Activated CD4-positive, alpha-beta T cell treated with anti-CD3 and anti-CD28 coated beads, Interleukin-2, Interleukin-4, amounts not matched to agents 100 ng/mL and 50 ng/mL, durations not matched to agents 16 hours and 8 hours (primary cell): ENCODE data around the gene CCDC158.

Experiments used
- DNase-seq: peaks from one replicate; pipeline ENCODE4 v3.0.0-alpha.2; 2020; ENCODE audit warnings: low spot score

Gene CCDC158

GRCh38 chr4:76280488-76281441 is 140.2 kb downstream of the CCDC158 start:
- DNase-seq = no peak

GRCh38 chr4:76279462-76279861 is 141.5 kb downstream of the CCDC158 start:
- peak; percentile 24 for DNase-seq

- no peak for DNase-seq
These were observed 142.4 kb downstream of the CCDC158 start for GRCh38 chr4:76278583-76278982.

- no peak for DNase-seq
These were observed 143.3 kb downstream of the CCDC158 start for GRCh38 chr4:76277667-76278066.

GRCh38 chr4:76276813-76277212 is 144.1 kb downstream of the CCDC158 start:
- DNase-seq = no peak

- DNase-seq = no peak
These were observed 145.3 kb downstream of the CCDC158 start for GRCh38 chr4:76275486-76276124.

- DNase-seq = no peak
These were observed 147.9 kb downstream of the CCDC158 start for GRCh38 chr4:76272999-76273398.

GRCh38 chr4:76272582-76272981 is 148.4 kb downstream of the CCDC158 start:
- DNase-seq = no peak

GRCh38 chr4:76272073-76272472 is 148.9 kb downstream of the CCDC158 start:
- no peak for DNase-seq

GRCh38 chr4:76271248-76271647 is 149.7 kb downstream of the CCDC158 start:
- no peak for DNase-seq

- no peak for DNase-seq
These were observed 150.4 kb downstream of the CCDC158 start for GRCh38 chr4:76270244-76271175.

- DNase-seq = no peak
These were observed 153.1 kb downstream of the CCDC158 start for GRCh38 chr4:76267811-76268210.

GRCh38 chr4:76266627-76267026 is 154.3 kb downstream of the CCDC158 start:
- DNase-seq = no peak

- no peak for DNase-seq
These were observed 155.2 kb downstream of the CCDC158 start for GRCh38 chr4:76265631-76266218.
